Measurements from ENCODE around the gene RFLNA.

Gene RFLNA

DNA sequence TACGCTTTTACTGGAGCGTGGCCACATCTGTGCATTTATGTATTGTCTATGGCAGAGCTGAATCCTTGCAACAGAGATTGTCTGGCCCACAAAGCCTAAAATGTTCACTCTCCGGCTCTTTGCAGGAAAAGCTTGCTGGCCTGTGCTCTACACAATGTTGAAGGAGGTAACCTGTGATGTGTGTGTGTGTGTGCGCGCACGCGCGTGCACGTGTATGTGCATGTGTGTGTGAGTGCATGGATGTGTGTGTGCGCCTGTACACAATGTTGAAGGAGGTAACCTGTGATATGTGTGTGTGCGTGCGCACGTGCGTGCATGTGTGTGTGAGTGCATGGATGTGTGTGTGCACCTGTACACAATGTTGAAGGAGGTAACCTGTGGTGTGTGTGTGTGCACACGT lies 62.7 kb downstream of the RFLNA start:
- H3K4me3 ChIP-seq, result no peak overlapping the region
- H3K27ac ChIP-seq, result no peak overlapping the region
- DNase-seq (ENCODE audit: low spot score), result no peak
- TF ChIP-seq, protein P1, sequence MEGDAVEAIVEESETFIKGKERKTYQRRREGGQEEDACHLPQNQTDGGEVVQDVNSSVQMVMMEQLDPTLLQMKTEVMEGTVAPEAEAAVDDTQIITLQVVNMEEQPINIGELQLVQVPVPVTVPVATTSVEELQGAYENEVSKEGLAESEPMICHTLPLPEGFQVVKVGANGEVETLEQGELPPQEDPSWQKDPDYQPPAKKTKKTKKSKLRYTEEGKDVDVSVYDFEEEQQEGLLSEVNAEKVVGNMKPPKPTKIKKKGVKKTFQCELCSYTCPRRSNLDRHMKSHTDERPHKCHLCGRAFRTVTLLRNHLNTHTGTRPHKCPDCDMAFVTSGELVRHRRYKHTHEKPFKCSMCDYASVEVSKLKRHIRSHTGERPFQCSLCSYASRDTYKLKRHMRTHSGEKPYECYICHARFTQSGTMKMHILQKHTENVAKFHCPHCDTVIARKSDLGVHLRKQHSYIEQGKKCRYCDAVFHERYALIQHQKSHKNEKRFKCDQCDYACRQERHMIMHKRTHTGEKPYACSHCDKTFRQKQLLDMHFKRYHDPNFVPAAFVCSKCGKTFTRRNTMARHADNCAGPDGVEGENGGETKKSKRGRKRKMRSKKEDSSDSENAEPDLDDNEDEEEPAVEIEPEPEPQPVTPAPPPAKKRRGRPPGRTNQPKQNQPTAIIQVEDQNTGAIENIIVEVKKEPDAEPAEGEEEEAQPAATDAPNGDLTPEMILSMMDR (IDR thresholded peaks at IDR 0.05), result no peak

DNA sequence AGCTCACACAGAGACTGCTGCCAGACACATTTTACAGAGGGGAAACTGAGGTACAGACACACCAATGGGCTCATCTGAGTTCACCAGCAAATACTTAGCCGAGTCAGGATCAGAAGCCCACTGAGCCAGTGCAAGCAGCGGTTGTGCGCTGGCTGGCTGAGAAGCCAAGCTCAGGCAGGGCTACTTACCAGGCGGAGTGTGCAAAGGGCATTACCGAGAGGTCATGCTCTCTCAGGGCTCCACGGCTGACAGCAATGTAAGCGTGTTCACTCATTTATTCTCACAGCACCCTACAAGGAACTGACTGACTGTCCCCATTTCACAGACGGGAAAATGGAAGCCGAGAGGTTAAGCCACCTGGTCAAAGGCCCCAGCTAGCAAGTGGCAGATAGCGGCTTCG lies 63.7 kb downstream of the RFLNA start:
- Histone ChIP-seq H3K27ac (peak overlapping the region; percentile 63 to 68), H3K4me3 (no peak overlapping the region)
- TF ChIP-seq, protein P1 (IDR thresholded peaks at IDR 0.05), result no peak
- no peak for DNase-seq (ENCODE audit: low spot score)

DNA sequence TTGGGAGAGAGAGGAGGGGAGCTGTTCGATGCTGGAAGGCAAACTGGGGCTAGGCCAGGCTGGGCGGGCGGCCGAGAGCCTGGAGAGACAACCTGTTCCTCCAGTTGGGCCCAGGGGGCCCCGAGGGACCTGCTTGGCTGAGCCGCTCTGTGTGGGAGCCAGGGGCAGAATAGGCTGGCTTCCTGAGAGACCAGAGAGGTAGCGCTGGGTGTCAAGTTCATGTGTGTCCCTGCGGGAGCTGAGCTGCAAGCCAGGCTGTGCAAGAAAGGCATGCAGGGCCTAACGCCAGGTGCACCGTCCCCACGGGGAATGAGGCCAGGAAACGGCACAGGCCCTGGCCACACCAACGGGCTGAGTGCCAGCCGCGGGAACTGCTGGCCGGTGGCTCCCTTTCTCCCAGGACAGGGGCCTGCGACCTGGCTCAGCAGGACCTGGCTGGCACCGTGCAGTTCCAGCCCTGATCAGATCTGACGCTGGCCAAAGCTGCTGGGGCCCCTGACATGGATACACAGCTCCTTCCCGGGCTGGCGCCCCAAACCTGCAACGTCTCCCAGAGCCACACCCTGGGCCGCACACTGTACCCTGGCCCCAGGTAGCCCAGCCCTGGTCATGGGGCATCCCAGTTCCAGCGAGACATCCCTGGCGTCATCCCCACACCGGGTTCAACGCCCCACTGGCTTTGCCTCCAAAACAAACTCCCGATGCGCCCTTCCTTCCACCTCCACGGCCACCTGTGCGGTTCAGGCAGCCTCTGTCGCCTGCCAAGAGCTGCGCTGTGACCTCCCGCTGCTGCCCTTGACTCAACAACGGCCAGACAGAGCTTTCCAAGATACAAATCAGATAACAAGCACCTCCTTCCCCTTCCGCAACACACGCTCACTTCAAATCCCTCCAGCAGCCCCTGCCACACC lies 65.0 kb downstream of the RFLNA start:
- Histone ChIP-seq H3K27ac (peak overlapping the region; percentile 63 to 84), H3K4me3 (no peak overlapping the region)
- DNase-seq (ENCODE audit: low spot score), result peak; percentile 99
- TF ChIP-seq, protein P1 (IDR thresholded peaks at IDR 0.05), result no peak

DNA sequence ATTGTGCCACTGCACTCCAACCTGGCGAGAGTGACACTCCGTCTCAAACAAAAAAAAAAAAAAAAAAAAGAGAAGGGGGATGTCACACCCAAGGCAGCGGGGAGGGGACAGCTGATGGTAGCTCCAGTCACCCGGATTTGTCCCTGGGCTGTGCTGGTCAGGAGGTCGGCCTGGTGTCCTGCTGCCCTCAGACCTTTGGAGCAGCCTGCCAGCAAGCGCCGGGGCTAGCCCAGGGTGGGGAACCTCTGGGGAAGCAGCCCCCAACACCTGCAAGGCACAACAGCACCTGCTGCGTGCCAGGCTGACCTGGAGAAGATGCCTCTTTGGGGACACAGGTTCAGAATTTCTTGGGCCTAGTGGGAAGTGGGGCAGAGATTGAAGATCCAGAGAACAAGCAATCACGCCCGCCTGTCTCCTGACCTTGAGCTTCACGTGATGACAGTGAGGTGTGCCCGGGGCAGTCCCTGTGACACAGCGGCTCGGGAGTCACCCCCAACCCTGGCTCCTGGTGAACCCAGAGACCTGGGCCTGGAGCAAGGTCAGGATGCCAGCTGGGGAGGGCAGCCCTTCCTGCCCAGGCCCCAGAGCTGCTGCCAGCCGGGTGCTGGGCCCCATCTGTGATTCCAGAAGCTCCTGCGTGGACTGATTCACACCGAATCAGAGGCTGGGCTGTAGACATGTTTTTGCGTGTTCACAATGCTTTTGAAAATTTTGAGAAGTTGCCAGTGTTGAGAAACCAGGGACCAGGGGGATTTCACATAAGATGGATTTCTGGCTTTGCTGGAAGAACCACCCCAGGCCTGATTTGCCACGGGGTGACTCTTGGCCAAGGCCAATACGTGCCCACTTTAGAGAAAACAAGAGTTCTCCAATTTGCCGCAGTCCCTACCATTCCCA lies 66.4 kb downstream of the RFLNA start:
- H3K4me3 ChIP-seq, result no peak overlapping the region
- DNase-seq (ENCODE audit: low spot score), result no peak
- TF ChIP-seq, protein P1 (IDR thresholded peaks at IDR 0.05), result no peak
- H3K27ac ChIP-seq, result peak overlapping the region in 1 of 2 donors; percentile 28

DNA sequence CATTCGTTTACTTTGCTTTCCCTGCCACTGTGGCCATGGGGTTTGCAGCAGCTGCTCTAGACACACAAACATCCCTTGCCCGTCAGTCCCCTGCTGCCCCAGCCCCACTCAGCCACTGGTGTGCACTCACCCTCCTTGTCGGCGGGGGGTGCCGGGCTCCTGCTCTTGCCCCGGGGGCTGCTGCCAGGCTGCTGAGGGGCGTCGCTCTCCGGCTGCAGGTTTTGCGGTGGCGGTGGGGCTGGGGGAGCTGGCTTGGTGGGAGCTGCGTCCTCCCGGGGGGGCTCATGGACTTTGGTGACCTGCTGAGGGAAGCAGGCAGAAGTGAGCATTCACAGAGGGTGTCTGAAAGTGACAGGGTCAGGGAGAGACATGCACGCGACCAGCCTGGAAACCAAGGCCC lies 67.1 kb downstream of the RFLNA start:
- Histone ChIP-seq H3K4me3 (no peak overlapping the region), H3K27ac (no peak overlapping the region)
- TF ChIP-seq, protein P1 (IDR thresholded peaks at IDR 0.05), result no peak
- DNase-seq (ENCODE audit: low spot score), result no peak

DNA sequence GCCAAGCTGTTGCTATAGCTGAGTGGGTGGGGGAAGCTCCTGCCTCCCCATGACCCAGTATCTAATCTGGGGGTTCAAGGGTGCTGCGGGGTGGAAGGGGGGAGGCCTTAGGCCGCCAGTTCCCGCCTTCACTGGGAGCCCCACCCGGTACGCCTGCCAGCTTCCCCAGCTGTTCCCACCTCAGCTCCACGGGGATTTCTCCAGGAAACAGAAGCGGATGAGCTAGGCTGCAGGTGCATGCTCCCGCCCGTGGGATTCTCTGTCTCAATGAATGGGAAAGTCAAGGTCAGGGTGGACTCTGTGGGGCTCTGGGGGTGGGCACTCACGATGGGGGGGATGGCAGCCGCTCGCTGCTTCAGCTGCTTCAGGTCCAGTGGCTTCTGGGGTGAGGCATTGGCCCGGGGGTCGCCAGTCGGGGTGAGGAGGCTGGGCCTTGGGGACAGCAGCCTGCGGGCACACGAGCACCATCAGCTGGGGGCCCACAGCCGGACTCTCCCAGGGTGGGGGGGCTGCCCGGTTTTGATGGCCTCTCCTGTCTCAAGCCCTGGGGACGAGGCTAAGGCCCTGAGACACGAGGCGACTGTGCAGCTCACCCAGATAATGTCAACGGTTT lies 68.6 kb downstream of the RFLNA start:
- TF ChIP-seq, protein P1 (IDR thresholded peaks at IDR 0.05), result no peak
- H3K27ac ChIP-seq, result peak overlapping the region in 1 of 2 donors; percentile 38

More for the DNA sequence above, 68.6 kb downstream of the RFLNA start:
- no peak for DNase-seq (ENCODE audit: low spot score)
- no peak overlapping the region for H3K4me3 ChIP-seq

Measured in coronary artery (tissue), 2 donors.